H9 (cell line): Measurements from ENCODE around the gene PFDN1. TPM values are rescaled to one million over a fixed set of nuclear protein-coding genes. Genes with fewer than 3 reads are reported as not detected.

Source experiments
- DNase-seq: peaks from one replicate; pipeline ENCODE4 v3.0.0-alpha.2; 2017
- H2AFZ ChIP-seq: one replicate; pipeline ENCODE4 v1.6.1; 2013; ENCODE audit warnings: mild to moderate bottlenecking, low read length, control low read depth, moderate library complexity
- H2AK5ac ChIP-seq: 2 replicates; pipeline ENCODE4 v1.6.1; 2013; ENCODE audit warnings: low read length, control low read depth, mixed read lengths; ENCODE audit not compliant: insufficient read length
- H2BK120ac ChIP-seq: one replicate; pipeline ENCODE4 v1.6.1; 2013; ENCODE audit warnings: low read depth, mild to moderate bottlenecking, low read length, control low read depth, inconsistent platforms; ENCODE audit not compliant: poor library complexity, severe bottlenecking
- H2BK12ac ChIP-seq: 2 replicates; pipeline ENCODE4 v1.6.1; 2013; ENCODE audit warnings: low read length, control low read depth, mixed read lengths, low read depth; ENCODE audit not compliant: insufficient read length
- H2BK15ac ChIP-seq: 2 replicates; pipeline ENCODE4 v1.6.1; 2013; ENCODE audit warnings: low read depth, low read length, control low read depth
- H2BK20ac ChIP-seq: one replicate; pipeline ENCODE4 v1.6.1; 2013; ENCODE audit warnings: low read depth, mild to moderate bottlenecking, low read length, control low read depth, inconsistent platforms; ENCODE audit not compliant: poor library complexity, severe bottlenecking
- H2BK5ac ChIP-seq: 2 replicates; pipeline ENCODE4 v1.6.1; 2013; ENCODE audit warnings: low read length, control low read depth, mixed read lengths; ENCODE audit not compliant: insufficient read length
- H3K14ac ChIP-seq: 2 replicates; pipeline ENCODE4 v1.6.1; 2013; ENCODE audit warnings: low read length, control low read depth; ENCODE audit not compliant: insufficient read depth
- H3K18ac ChIP-seq: 2 replicates; pipeline ENCODE4 v1.6.1; 2013; ENCODE audit warnings: low read depth, mild to moderate bottlenecking, mixed read lengths, low read length, control low read depth; ENCODE audit not compliant: insufficient read length
- H3K23ac ChIP-seq: 2 replicates; pipeline ENCODE4 v1.6.1; 2013; ENCODE audit warnings: low read length, control low read depth, mixed read lengths, low read depth; ENCODE audit not compliant: insufficient read length
- H3K23me2 ChIP-seq: 2 replicates; pipeline ENCODE4 v1.6.1; 2013; ENCODE audit warnings: low read depth, mild to moderate bottlenecking, mixed read lengths, low read length, control low read depth; ENCODE audit not compliant: insufficient read length, poor library complexity, severe bottlenecking
- H3K27ac ChIP-seq: 2 replicates; pipeline ENCODE4 v1.5.1; 2013; ENCODE audit warnings: low read length, control low read depth, mixed read lengths, low read depth; ENCODE audit not compliant: insufficient read length
- H3K27me3 ChIP-seq: 2 replicates; pipeline ENCODE4 v1.6.1; 2013; ENCODE audit warnings: low read length, control low read depth, inconsistent platforms; ENCODE audit not compliant: insufficient read depth
- H3K4ac ChIP-seq: 2 replicates; pipeline ENCODE4 v1.6.1; 2013; ENCODE audit warnings: low read depth, mild to moderate bottlenecking, control low read depth, inconsistent platforms, low read length, moderate library complexity
- H3K4me1 ChIP-seq: 2 replicates; pipeline ENCODE4 v1.6.1; 2013; ENCODE audit warnings: low read length, control low read depth, inconsistent platforms; ENCODE audit not compliant: insufficient read depth
- H3K4me2 ChIP-seq: 2 replicates; pipeline ENCODE4 v1.6.1; 2013; ENCODE audit warnings: low read length, control low read depth, mixed read lengths; ENCODE audit not compliant: insufficient read length, insufficient read depth
- H3K56ac ChIP-seq: 2 replicates; pipeline ENCODE4 v1.6.1; 2013; ENCODE audit warnings: low read depth, mild to moderate bottlenecking, mixed read lengths, low read length, control low read depth; ENCODE audit not compliant: insufficient read length
- H3K79me1 ChIP-seq: 2 replicates; pipeline ENCODE4 v1.6.1; 2013; ENCODE audit warnings: low read depth, mild to moderate bottlenecking, moderate library complexity, low read length, control low read depth, inconsistent platforms; ENCODE audit not compliant: insufficient read depth, poor library complexity, severe bottlenecking
- H3K79me2 ChIP-seq: 2 replicates; pipeline ENCODE4 v1.6.1; 2013; ENCODE audit warnings: low read length, control low read depth, inconsistent platforms; ENCODE audit not compliant: insufficient read depth
- H3K9ac ChIP-seq: 2 replicates; pipeline ENCODE4 v1.6.1; 2013; ENCODE audit warnings: low read length, control low read depth, mixed read lengths; ENCODE audit not compliant: insufficient read length; ENCODE audit errors: extremely low read depth
- H3K9me3 ChIP-seq: one replicate; pipeline ENCODE4 v1.6.1; 2013; ENCODE audit warnings: low read depth, low read length, inconsistent platforms; ENCODE audit not compliant: control insufficient read depth
- H3T11ph ChIP-seq: one replicate; pipeline ENCODE4 v1.6.1; 2013; ENCODE audit warnings: mild to moderate bottlenecking, low read length, control low read depth, inconsistent platforms
- H4K20me1 ChIP-seq: one replicate; pipeline ENCODE4 v1.6.1; 2013; ENCODE audit not compliant: control insufficient read depth, insufficient read length, insufficient read depth
- H4K5ac ChIP-seq: 2 replicates; pipeline ENCODE4 v1.6.1; 2013; ENCODE audit warnings: low read depth, mild to moderate bottlenecking, mixed read lengths, low read length, control low read depth; ENCODE audit not compliant: insufficient read length
- H4K8ac ChIP-seq: replicated peaks from 2 replicates; pipeline ENCODE4 v1.6.1; 2013; ENCODE audit warnings: low read length, control low read depth, mixed read lengths, low read depth; ENCODE audit not compliant: insufficient read length
- H4K91ac ChIP-seq: 2 replicates; pipeline ENCODE4 v1.6.1; 2013; ENCODE audit warnings: low read depth, mild to moderate bottlenecking, moderate library complexity, mixed read lengths, low read length, control low read depth; ENCODE audit not compliant: insufficient read length
- H3K27ac Mint-ChIP-seq, 3 experiments: 2 replicates in 2 of 3; 3 replicates in 1 of 3; pipeline ENCODE4 v1.8.0; 2020 to 2021; ENCODE audit warnings: mixed read lengths in 3 of 3, mild to moderate bottlenecking in 1 of 3, moderate library complexity in 1 of 3
- H3K27me3 Mint-ChIP-seq: 2 replicates; pipeline ENCODE4 v1.8.0; 2021; ENCODE audit warnings: low read depth, mild to moderate bottlenecking, moderate library complexity, mixed read lengths
- H3K36me3 Mint-ChIP-seq, 3 experiments: 2 replicates in 2 of 3; 3 replicates in 1 of 3; pipeline ENCODE4 v1.8.0; 2020 to 2021; ENCODE audit warnings: low read depth in 3 of 3, mixed read lengths in 3 of 3; ENCODE audit not compliant: insufficient read depth in 1 of 3
- H3K4me1 Mint-ChIP-seq, 2 experiments: 2 replicates each; pipeline ENCODE4 v1.8.0; 2020; ENCODE audit warnings: mixed read lengths in 2 of 2
- H3K4me3 Mint-ChIP-seq, 2 experiments: 2 replicates in 1 of 2; 3 replicates in 1 of 2; pipeline ENCODE4 v1.8.0; 2020 to 2021; ENCODE audit warnings: mild to moderate bottlenecking in 2 of 2, mixed read lengths in 2 of 2, moderate library complexity in 1 of 2
- H3K9me3 Mint-ChIP-seq, 2 experiments: 2 replicates in 1 of 2; 3 replicates in 1 of 2; pipeline ENCODE4 v1.8.0; 2020; ENCODE audit warnings: mild to moderate bottlenecking in 2 of 2, mixed read lengths in 2 of 2, moderate library complexity in 1 of 2
- CTCF ChIP-seq: fragments of 200-600 bp; sonication (generic); conservative IDR thresholded peaks from 3 replicates; pipeline ENCODE4 v1.8.0; 2021; ENCODE audit warnings: antibody characterized with exemption, mild to moderate bottlenecking
- WGBS: extraction: QIAGEN DNeasy Blood & Tissue Kit; methylation state at CpG from one replicate; pipeline ENCODE4 v1.1.7; 2013; ENCODE audit warnings: missing lambda C conversion rate, low lambda C conversion rate, mixed read lengths; ENCODE audit not compliant: insufficient read length; ENCODE audit errors: extremely low coverage; 5-methylcytosine and 5-hydroxymethylcytosine counted together
- total RNA-seq: library from RNA; stranded (reverse); gene quantifications from 2 replicates; pipeline ENCODE4 v1.2.1, GENCODE V29; 2021

The PFDN1 gene
- total RNA-seq, 1 experiment from 2014 or later: 58.3 TPM

GRCh38 chr5:140309706-140310249 is 6.9 kb upstream of the PFDN1 start:
- no CpG with 5 or more reads among the region's 3 CpGs for WGBS

More at GRCh38 chr5:140309706-140310249, 6.9 kb upstream of the PFDN1 start:
- Histone ChIP-seq H3K4me1 (no peaks in the 10 kb centered on the region; the same call in 1 of the 2 replicates), H4K91ac (no peak overlapping the region), H3T11ph (no peak overlapping the region), H2BK12ac (no peak overlapping the region), H2AK5ac (no peak overlapping the region), H4K8ac (no peak overlapping the region), H3K23ac (no peak overlapping the region), H3K14ac (no peak overlapping the region), H2BK20ac (no peak overlapping the region), H3K4ac (no peak overlapping the region), H3K56ac (no peak overlapping the region), H2AFZ (no peak overlapping the region), H3K27me3 (no peaks in the 10 kb centered on the region), H2BK15ac (no peak overlapping the region), H3K4me2 (no peak overlapping the region), H3K9me3 (no peaks in the 10 kb centered on the region), H4K20me1 (no peaks in the 10 kb centered on the region), H2BK5ac (no peak overlapping the region), H3K18ac (no peak overlapping the region), H3K9ac (no peak overlapping the region), H3K79me1 (no peaks in the 10 kb centered on the region), H3K27ac (no peak overlapping the region), H3K23me2 (no peaks in the 10 kb centered on the region), H3K79me2 (no peaks in the 10 kb centered on the region), H2BK120ac (no peak overlapping the region), H4K5ac (no peak overlapping the region)
- H3K4me1 Mint-ChIP-seq: peaks cover 9% of the 10 kb centered on the region in 2 experiments
- H3K4me3 Mint-ChIP-seq: no peak overlapping the region
- H3K36me3 Mint-ChIP-seq: no peaks in the 10 kb centered on the region
- H3K27me3 Mint-ChIP-seq: peaks cover 2% of the 10 kb centered on the region; the same call in 1 of the 2 replicates
- no peak for DNase-seq
- no peaks in the 10 kb centered on the region for H3K9me3 Mint-ChIP-seq
- no peak overlapping the region for H3K27ac Mint-ChIP-seq
- TF ChIP-seq CTCF: no peak
